Testis (tissue), 2 donors: ENCODE data around the gene ENAH.

Experiments used
- POLR2A ChIP-seq: fragments of 450-650 bp; IDR thresholded peaks from one replicate; pipeline ENCODE4 v1.6.1; 2017; ENCODE audit warnings: antibody characterized with exemption, mild to moderate bottlenecking, moderate library complexity
- TF ChIP-seq, protein P1 (sequence below), 3 experiments: fragments of 450-650 bp in 2 of 3; fragments of 200-600 bp in 1 of 3; sonication (generic) in 1 of 3; IDR thresholded peaks; one replicate each; pipeline ENCODE4 v1.5.1; 2016 to 2019; ENCODE audit warnings: antibody characterized with exemption in 3 of 3, mild to moderate bottlenecking in 2 of 3, moderate library complexity in 1 of 3

DNA sequence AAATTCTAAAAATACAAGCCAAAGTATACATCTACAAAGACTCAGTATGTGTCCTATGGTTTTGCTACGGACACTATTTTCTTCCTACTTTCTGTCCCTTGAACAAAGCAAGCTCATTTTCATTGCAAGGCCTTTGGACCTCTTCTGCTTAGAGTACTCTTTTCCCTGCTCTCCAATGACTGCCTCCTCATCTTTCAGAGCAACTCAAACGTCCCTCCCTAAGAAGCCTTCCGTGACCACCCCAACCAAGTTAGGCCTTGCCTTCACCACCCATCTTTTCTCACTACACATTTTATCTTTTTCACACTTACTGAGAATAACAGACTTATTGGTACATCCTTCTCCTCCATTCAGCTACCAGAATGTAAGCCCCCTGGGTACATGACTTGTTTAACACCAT, 39.9 kb downstream of the ENAH start:
- TF ChIP-seq, protein P1, sequence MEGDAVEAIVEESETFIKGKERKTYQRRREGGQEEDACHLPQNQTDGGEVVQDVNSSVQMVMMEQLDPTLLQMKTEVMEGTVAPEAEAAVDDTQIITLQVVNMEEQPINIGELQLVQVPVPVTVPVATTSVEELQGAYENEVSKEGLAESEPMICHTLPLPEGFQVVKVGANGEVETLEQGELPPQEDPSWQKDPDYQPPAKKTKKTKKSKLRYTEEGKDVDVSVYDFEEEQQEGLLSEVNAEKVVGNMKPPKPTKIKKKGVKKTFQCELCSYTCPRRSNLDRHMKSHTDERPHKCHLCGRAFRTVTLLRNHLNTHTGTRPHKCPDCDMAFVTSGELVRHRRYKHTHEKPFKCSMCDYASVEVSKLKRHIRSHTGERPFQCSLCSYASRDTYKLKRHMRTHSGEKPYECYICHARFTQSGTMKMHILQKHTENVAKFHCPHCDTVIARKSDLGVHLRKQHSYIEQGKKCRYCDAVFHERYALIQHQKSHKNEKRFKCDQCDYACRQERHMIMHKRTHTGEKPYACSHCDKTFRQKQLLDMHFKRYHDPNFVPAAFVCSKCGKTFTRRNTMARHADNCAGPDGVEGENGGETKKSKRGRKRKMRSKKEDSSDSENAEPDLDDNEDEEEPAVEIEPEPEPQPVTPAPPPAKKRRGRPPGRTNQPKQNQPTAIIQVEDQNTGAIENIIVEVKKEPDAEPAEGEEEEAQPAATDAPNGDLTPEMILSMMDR (IDR thresholded peaks at IDR 0.05): no peak
- no peak for TF ChIP-seq POLR2A
